Measurements from ENCODE around the gene AK9. TPM values are rescaled to one million over a fixed set of nuclear protein-coding genes. Genes with fewer than 3 reads are reported as not detected.

Gene AK9
- 3.3 and 3.9 TPM in 2 replicates for total RNA-seq

GRCh38 chr6:109690737-109691621 is at the start of gene AK9, which contains the start of gene FIG4:
TSS of gene AK9 (minus strand) at chr6:109691202. CDS start at chr6:109675745, 15,457 bp downstream.
TSS of gene FIG4 (plus strand) at chr6:109691296. CDS start at chr6:109691436, 140 bp downstream.

GRCh38 chr6:109482905-109483734 is 207.9 kb downstream of the AK9 start, which contains the start of gene ZBTB24:
TSS of gene ZBTB24 (minus strand) at chr6:109483219. CDS start at chr6:109482026, 1,193 bp downstream.

GRCh38 chr6:109455437-109456110 is 235.4 kb downstream of the AK9 start, which contains the start of gene MICAL1:
TSS of gene MICAL1 (minus strand) at chr6:109455772. CDS start at chr6:109454196, 1,576 bp downstream.

Other genes starting within 250 kb of the AK9 start
- gene MICAL1, start 235.4 kb downstream of the AK9 start, total RNA-seq, result 139 and 150 TPM in 2 replicates
- 16.2 and 19.5 TPM in 2 replicates for gene ZBTB24, start 208.0 kb downstream of the AK9 start, total RNA-seq
- gene FIG4, start 94 bp upstream of the AK9 start, total RNA-seq, result 15.3 and 16.8 TPM in 2 replicates

All from hair follicle dermal papilla cell (primary cell).